Motor neuron (in vitro differentiated cells): ENCODE measurements around the gene RS1. TPM values are rescaled to one million over a fixed set of nuclear protein-coding genes. Genes with fewer than 3 reads are reported as not detected.
A peak's percentile ranks its signal among the peaks of the same experiment; 100 is the strongest.

Experiments
- ATAC-seq, 8 experiments: fragments of 200-7000 bp; cut with Tn5 transposase; replicated peaks in 6 of 8; 2 replicates each; pipeline ENCODE4 v1.8.0; 2021; ENCODE audit warnings: mild to moderate bottlenecking in 8 of 8, moderate library complexity in 8 of 8
- H3K27ac ChIP-seq, 2 donors: fragments of 250-450 bp; sonication (Bioruptor Pico); 2 replicates each; pipeline ENCODE4 v1.9.0; 2021; ENCODE audit warnings: antibody characterized with exemption in 2 of 2, mild to moderate bottlenecking in 2 of 2, moderate library complexity in 1 of 2
- H3K4me1 ChIP-seq, 2 donors: fragments of 250-450 bp; sonication (Bioruptor Pico); replicated peaks in 1 of 2; 2 replicates each; pipeline ENCODE4 v1.6.1; 2021; ENCODE audit warnings: antibody characterized with exemption in 2 of 2, mild to moderate bottlenecking in 2 of 2, moderate library complexity in 1 of 2
- H3K4me3 ChIP-seq, 5 donors: fragments of 250-450 bp; sonication (Bioruptor Pico); 2 replicates each; pipeline ENCODE4 v1.9.0; 2021; ENCODE audit warnings: antibody characterized with exemption in 5 of 5, mild to moderate bottlenecking in 5 of 5, moderate library complexity in 4 of 5
- WGBS, 10 experiments: fragments of 450-650 bp; shearing (Covaris generic); methylation state at CpG; one replicate each; pipeline ENCODE4 v1.0.0; 2022; 5-methylcytosine and 5-hydroxymethylcytosine counted together
- in situ Hi-C, 9 experiments: fragments of 400-800 bp; cut with MboI; loops; one replicate each; pipeline ENCODE4 v1.15.0; 2021; ENCODE audit warnings: low sequenced_read_pairs in 9 of 9, low pct_unique_long_range_greater_than_20kb in 2 of 9; ENCODE audit not compliant: unreplicated experiment in 9 of 9
- total RNA-seq, 8 experiments: library from RNA; unstranded; fragments of 300-600 nt; gene quantifications; 2 replicates each; pipeline versions ENCODE4 v1.2.3 to v1.2.4, GENCODE V29; 2022

RS1 gene
- total RNA-seq, 8 experiments from 2014 or later: 0.05 to 0.41 (median 0.21) TPM; not detected in 2

GRCh38 chrX:18654875-18655836, 16.8 kb downstream of the RS1 start:
- 0 to 25% (median 14%) methylated on average over 1 to 3 of the region's 5 CpGs; no CpG with 5 or more reads in 5 of the 10 experiments for WGBS, 10 experiments
- Histone ChIP-seq H3K4me3 (no peak overlapping the region), H3K4me1 (no peaks in the 10 kb centered on the region), H3K27ac (no peak overlapping the region)
- in situ Hi-C loops: no loop called here
- ATAC-seq: peak in 7 of 8 experiments; percentile 15 to 81 (median 64)

DNA sequence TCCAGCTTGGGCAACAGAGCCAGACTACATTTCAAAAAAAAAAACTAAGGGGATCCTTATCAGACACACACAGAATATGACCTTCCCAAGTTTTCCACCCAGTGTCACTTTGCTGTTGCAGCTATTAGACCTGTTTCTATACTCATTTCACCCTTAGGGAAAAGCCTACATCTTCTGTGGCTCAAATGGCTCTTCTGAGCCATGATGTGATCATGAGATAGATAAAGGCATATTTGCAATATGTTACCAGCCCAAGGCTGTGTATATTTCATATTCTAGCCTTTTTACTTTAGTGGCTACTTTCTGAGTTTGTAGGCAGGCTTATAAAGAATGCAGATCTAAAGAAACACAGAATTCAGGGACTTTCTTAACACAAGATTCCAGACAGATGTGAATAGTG, 19.3 kb downstream of the RS1 start:
- ATAC-seq: no peak
- no peak overlapping the region for H3K27ac ChIP-seq
- in situ Hi-C loops: no loop called here

GRCh38 chrX:18650662-18651061, 21.2 kb downstream of the RS1 start:
- in situ Hi-C loops: no loop called here
- Histone ChIP-seq H3K27ac (no peak overlapping the region), H3K4me1 (peaks cover 0 to 5% of the 10 kb centered on the region in 2 donors), H3K4me3 (no peak overlapping the region)
- no peak for ATAC-seq
- 70 to 100% methylated on average over 2 to 4 of the region's 6 CpGs; no CpG with 5 or more reads in 8 of the 10 experiments for WGBS, 10 experiments

More for the DNA sequence above, 19.3 kb downstream of the RS1 start:
- Histone ChIP-seq H3K4me1 (peaks cover 0 to 5% of the 10 kb centered on the region in 2 donors), H3K4me3 (no peak overlapping the region)

DNA sequence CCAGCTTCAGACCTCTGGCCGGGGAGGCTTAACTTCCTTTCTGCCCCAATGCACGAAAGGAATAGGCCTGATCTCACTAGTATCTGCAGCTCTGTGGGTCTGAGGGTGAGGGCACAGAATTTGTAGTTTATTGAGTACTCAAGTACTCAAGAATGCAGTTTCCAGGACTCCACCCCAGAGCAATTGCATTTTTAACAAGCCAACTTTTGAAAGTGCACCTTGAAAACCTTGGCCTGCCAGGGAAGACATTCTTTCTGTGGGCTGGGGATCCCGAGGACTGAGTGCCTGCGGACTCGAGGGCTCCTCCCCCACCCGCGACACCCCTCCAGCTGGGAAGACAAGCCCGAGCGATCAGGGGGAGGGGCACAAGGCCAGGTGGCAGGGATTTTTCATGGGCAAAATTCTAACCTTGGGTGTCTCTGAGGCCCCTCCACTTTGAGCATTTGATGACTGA, 22.4 kb downstream of the RS1 start:
- ATAC-seq: peak in 3 of 8 experiments; percentile 35 to 38 (median 38)
- in situ Hi-C loops: no loop called here
- Histone ChIP-seq H3K27ac (no peak overlapping the region), H3K4me3 (no peak overlapping the region), H3K4me1 (peaks cover 0 to 5% of the 10 kb centered on the region in 2 donors)
- 0 to 22% methylated on average over 1 to 4 of the region's 9 CpGs; no CpG with 5 or more reads in 8 of the 10 experiments for WGBS, 10 experiments

- in situ Hi-C loops: no loop called here
- ATAC-seq: no peak
- 57 to 87% methylated on average over 3 of the region's 4 CpGs; no CpG with 5 or more reads in 8 of the 10 experiments for WGBS, 10 experiments
Observed at GRCh38 chrX:18647621-18648020, 24.3 kb downstream of the RS1 start.

GRCh38 chrX:18643853-18644252, 28.1 kb downstream of the RS1 start:
- Histone ChIP-seq H3K27ac (no peak overlapping the region), H3K4me1 (no peaks in the 10 kb centered on the region), H3K4me3 (no peak overlapping the region)
- no peak for ATAC-seq
- 3 to 40% (median 20%) methylated on average over 1 to 3 of the region's 3 CpGs; no CpG with 5 or more reads in 7 of the 10 experiments for WGBS, 10 experiments
- in situ Hi-C loops: no loop called here

More at GRCh38 chrX:18647621-18648020, 24.3 kb downstream of the RS1 start:
- H3K4me3 ChIP-seq: no peak overlapping the region
- peaks cover 0 to 5% of the 10 kb centered on the region in 2 donors for H3K4me1 ChIP-seq
- no peak overlapping the region for H3K27ac ChIP-seq

DNA sequence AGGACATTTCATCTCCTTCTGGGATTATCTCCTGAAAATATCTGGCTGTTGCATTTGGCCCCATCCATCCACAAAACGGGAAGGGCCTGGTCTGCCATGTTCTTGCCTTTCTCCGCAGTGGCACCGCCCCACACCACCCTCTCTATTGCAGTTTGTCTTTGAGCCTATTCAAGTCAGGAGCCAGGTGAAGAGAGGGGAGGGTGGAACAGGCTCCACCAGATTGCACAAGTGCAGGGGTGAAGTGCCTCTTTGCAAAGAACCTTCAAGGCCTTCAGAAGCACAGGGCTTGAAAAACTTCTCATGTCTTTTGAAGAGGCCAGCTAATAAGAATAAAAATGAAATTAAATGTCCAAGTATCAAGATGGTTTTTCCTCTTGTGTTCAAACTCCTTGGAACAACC, 28.7 kb downstream of the RS1 start:
- 47% methylated on average over 3 of the region's 3 CpGs; no CpG with 5 or more reads in 9 of the 10 experiments for WGBS, 10 experiments
- H3K27ac ChIP-seq: no peak overlapping the region
- in situ Hi-C loops: no loop called here
- no peak for ATAC-seq
- no peak overlapping the region for H3K4me3 ChIP-seq
- H3K4me1 ChIP-seq: no peaks in the 10 kb centered on the region

DNA sequence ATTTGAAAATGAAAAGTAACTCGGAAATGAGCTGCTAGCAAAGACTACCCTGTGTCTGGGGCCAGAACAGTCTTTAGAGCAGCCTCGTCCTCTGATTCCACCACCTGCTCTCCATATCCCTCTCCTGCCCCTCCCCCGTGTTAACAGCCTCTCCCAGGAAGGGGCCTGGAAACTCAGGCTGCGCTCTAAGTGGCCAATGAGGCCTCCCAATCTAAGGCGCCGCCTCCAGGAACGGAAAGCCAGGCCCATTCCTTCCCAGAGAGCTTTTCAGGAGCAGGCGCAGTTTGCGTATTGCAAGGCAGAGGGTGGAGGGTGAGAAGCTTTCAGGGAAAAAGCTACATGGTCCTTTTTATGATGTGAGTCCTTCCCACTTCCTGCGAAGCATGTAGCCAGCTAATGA, 31.2 kb downstream of the RS1 start:
- Histone ChIP-seq H3K4me3 (no peak overlapping the region), H3K27ac (no peak overlapping the region), H3K4me1 (no peaks in the 10 kb centered on the region)
- WGBS, 10 experiments: 58 to 80% (median 60%) methylated on average over 1 to 2 of the region's 10 CpGs; no CpG with 5 or more reads in 7 of the 10 experiments
- peak in 6 of 8 experiments; percentile 48 to 85 (median 80) for ATAC-seq
- in situ Hi-C loops: no loop called here

- Histone ChIP-seq H3K4me3 (no peak overlapping the region), H3K27ac (no peak overlapping the region), H3K4me1 (no peaks in the 10 kb centered on the region)
- in situ Hi-C loops: no loop called here
- ATAC-seq: no peak
- 47 to 100% (median 100%) methylated on average over 1 to 2 of the region's 2 CpGs; no CpG with 5 or more reads in 3 of the 10 experiments for WGBS, 10 experiments
Observed at GRCh38 chrX:18639280-18639679, 32.6 kb downstream of the RS1 start.

GRCh38 chrX:18638398-18638797, 33.5 kb downstream of the RS1 start:
- Histone ChIP-seq H3K27ac (no peak overlapping the region), H3K4me1 (no peaks in the 10 kb centered on the region), H3K4me3 (no peak overlapping the region)
- WGBS, 10 experiments: 0 to 100% (median 40%) methylated on average over 1 to 2 of the region's 2 CpGs; no CpG with 5 or more reads in 6 of the 10 experiments
- in situ Hi-C loops: no loop called here
- no peak for ATAC-seq

GRCh38 chrX:18630934-18631333, 41.0 kb downstream of the RS1 start:
- Histone ChIP-seq H3K4me1 (no peaks in the 10 kb centered on the region), H3K27ac (no peak overlapping the region), H3K4me3 (no peak overlapping the region)
- 10 to 100% (median 80%) methylated on average over 1 to 8 of the region's 8 CpGs; no CpG with 5 or more reads in 1 of the 10 experiments for WGBS, 10 experiments
- ATAC-seq: peak in 3 of 8 experiments; percentile 31 to 93 (median 47)
- in situ Hi-C loops: no loop called here

- WGBS, 10 experiments: 14 to 90% (median 89%) methylated on average over 1 to 2 of the region's 2 CpGs; no CpG with 5 or more reads in 6 of the 10 experiments
- no peak overlapping the region for H3K4me3 ChIP-seq
Observed at GRCh38 chrX:18624599-18624998, 47.3 kb downstream of the RS1 start.

DNA sequence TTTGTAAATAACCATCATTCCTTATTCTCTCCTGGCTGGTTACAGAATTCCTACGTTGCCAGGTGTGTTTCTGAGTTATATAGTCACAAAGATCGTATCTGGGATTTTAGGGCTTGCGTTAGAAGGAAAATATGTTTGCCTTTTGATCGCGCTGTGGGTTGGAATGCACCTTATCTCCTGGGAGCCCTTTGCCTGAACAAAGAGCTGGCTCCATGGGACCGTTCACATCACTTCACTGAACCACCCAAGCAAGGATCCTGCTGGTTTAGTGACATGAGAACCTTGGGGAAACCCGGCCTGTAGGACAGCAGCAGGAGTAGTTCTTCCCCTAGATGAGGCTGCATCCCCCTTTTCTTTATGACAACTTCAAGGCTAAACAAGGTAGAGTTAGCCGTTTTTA, 51.6 kb downstream of the RS1 start:
- H3K4me3 ChIP-seq: no peak overlapping the region
- H3K27ac ChIP-seq: no peak overlapping the region
- in situ Hi-C loops: no loop called here
- peaks cover 3 to 4% of the 10 kb centered on the region in 2 donors for H3K4me1 ChIP-seq
- 57 to 100% (median 75%) methylated on average over 2 to 7 of the region's 8 CpGs; no CpG with 5 or more reads in 6 of the 10 experiments for WGBS, 10 experiments
- ATAC-seq: no peak

More at GRCh38 chrX:18624599-18624998, 47.3 kb downstream of the RS1 start:
- no peak for ATAC-seq
- Histone ChIP-seq H3K4me1 (no peaks in the 10 kb centered on the region), H3K27ac (no peak overlapping the region)
- in situ Hi-C loops: no loop called here
